Thyroid gland (tissue), 4 donors: ENCODE results near the gene ACLY.

Experiments
- POLR2A ChIP-seq, 2 donors: fragments of 450-650 bp; IDR thresholded peaks; one replicate each; pipeline ENCODE4 v1.6.1; 2017; ENCODE audit warnings: antibody characterized with exemption in 2 of 2, mild to moderate bottlenecking in 2 of 2, moderate library complexity in 1 of 2
- TF ChIP-seq, protein P1 (sequence below), 6 experiments: fragments of 200-600 bp in 3 of 6; fragments of 450-650 bp in 3 of 6; sonication (generic) in 3 of 6; IDR thresholded peaks; one replicate each; pipeline ENCODE4 v1.5.1; 2016 to 2019; ENCODE audit warnings: antibody characterized with exemption in 6 of 6, mild to moderate bottlenecking in 2 of 6, inconsistent platforms in 1 of 6, moderate library complexity in 1 of 6

DNA sequence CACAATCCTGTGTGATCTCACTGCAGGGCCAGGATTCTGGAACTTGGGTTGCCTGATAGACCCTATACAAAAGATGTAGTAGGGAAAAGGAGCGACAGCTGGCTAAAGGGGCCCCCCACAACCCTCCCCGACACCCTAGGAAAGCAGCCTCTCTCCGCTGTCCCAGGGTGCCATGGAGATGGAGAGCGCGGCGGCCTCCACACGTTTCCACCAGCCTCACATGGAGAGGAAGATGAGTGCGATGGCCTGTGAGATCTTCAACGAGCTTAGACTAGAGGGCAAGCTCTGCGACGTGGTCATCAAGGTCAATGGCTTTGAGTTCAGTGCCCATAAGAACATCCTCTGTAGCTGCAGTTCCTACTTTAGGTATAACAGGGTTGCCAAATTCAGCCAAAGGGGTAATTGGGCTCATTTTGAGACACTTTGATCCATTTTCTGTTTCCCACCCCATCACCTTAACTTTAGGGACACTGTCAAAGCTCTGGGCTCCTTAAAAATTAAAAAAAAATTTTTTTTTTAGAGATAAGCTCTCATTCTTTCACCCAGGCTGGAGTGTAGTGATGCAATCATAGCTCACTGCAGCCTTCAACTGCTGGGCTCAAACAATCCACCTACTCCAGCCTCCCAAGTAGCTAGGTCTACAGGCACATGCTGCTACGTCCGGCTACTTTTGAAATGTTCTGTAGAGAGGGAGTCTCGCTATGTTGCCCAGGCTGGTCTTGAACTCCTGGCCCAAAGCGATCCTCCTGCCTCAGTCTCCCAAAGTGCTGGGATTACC, 80.8 kb downstream of the ACLY start, which contains the start of gene KLHL10:
- TF ChIP-seq, protein P1, sequence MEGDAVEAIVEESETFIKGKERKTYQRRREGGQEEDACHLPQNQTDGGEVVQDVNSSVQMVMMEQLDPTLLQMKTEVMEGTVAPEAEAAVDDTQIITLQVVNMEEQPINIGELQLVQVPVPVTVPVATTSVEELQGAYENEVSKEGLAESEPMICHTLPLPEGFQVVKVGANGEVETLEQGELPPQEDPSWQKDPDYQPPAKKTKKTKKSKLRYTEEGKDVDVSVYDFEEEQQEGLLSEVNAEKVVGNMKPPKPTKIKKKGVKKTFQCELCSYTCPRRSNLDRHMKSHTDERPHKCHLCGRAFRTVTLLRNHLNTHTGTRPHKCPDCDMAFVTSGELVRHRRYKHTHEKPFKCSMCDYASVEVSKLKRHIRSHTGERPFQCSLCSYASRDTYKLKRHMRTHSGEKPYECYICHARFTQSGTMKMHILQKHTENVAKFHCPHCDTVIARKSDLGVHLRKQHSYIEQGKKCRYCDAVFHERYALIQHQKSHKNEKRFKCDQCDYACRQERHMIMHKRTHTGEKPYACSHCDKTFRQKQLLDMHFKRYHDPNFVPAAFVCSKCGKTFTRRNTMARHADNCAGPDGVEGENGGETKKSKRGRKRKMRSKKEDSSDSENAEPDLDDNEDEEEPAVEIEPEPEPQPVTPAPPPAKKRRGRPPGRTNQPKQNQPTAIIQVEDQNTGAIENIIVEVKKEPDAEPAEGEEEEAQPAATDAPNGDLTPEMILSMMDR (IDR thresholded peaks at IDR 0.05): no peak
- TF ChIP-seq POLR2A (IDR thresholded peaks at IDR 0.05): no peak
